ENCODE measurements around the gene KIF17. TPM values are rescaled to one million over a fixed set of nuclear protein-coding genes. Genes with fewer than 3 reads are reported as not detected.

Gene KIF17
- total and polyA plus RNA-seq, 2 of the 4 experiments (the other 2 are of a cell fraction), result 4.5 to 5.7 TPM

- BruUV-seq (replicated peaks), result no TSS peak
- Histone ChIP-seq H2BK120ac (ENCODE audit: low read depth, low read length) (no peak overlapping the region; the same call in 1 of the 2 replicates), H2AK9ac (replicated peaks; ENCODE audit: low read depth, low read length, poor library complexity) (peak overlapping the region; percentile 47), H2BK15ac (ENCODE audit: low read depth, low read length) (no peak overlapping the region), H3K14ac (replicated peaks; ENCODE audit: low read depth, low read length) (no peak overlapping the region), H4K8ac (ENCODE audit: low read depth in 2 of 2, low read length in 2 of 2) (no peak overlapping the region), H2BK20ac (ENCODE audit: low read depth, low read length) (no peak overlapping the region; the same call in 1 of the 2 replicates), H3K27me3 (ENCODE audit: control insufficient read depth, insufficient read depth, low read length) (no peaks in the 10 kb centered on the region), H3K23ac (ENCODE audit: low read depth, low read length) (no peak overlapping the region), H2BK5ac (ENCODE audit: low read depth, low read length, poor library complexity, severe bottlenecking) (no peak overlapping the region), H3K4me1 (ENCODE audit: control insufficient read depth, insufficient read depth, low read length) (peaks cover 12% of the 10 kb centered on the region), H3K9me1 (ENCODE audit: insufficient read depth, low read length) (peaks cover 5% of the 10 kb centered on the region; the same call in 1 of the 2 replicates), H3K4me3 (ENCODE audit: insufficient read depth, low read depth, low read length) (no peak overlapping the region), H3K4ac (ENCODE audit: low read depth, low read length) (peak overlapping the region; percentile 24; the same call in 1 of the 2 replicates), H3K9ac (ENCODE audit: low read depth, low read length) (no peak overlapping the region), H3K27ac (ENCODE audit: insufficient read depth, low read length) (no peak overlapping the region), H3K79me1 (ENCODE audit: low read depth in 1 of 2, low read length in 2 of 2) (peaks cover 0 to 25% of the 10 kb centered on the region in 2 experiments; a peak in 2 of 4 replicates), H3K18ac (ENCODE audit: low read depth, low read length) (no peak overlapping the region), H2AFZ (replicated peaks; ENCODE audit: low read length, poor library complexity) (no peak overlapping the region), H4K20me1 (ENCODE audit: insufficient read depth, low read length) (no peaks in the 10 kb centered on the region), H3K36me3 (ENCODE audit: control insufficient read depth, insufficient read depth, low read length) (no peaks in the 10 kb centered on the region), H4K91ac (ENCODE audit: insufficient read depth, low read depth, low read length) (no peak overlapping the region; the same call in 1 of the 2 replicates), H3K9me3 (ENCODE audit: control insufficient read depth, insufficient read depth, low read length) (no peaks in the 10 kb centered on the region), H2AK5ac (ENCODE audit: low read depth, low read length) (peak overlapping the region; percentile 97), H3K4me2 (ENCODE audit: low read depth, low read length) (no peak overlapping the region), H4K5ac (ENCODE audit: low read depth, low read length) (no peak overlapping the region), H3K56ac (ENCODE audit: extremely low read depth, insufficient read depth, low read length) (no peak overlapping the region)
- no peak for DNase-seq
- WGBS, 2 experiments (ENCODE audit: extremely low coverage in 2 of 2, insufficient read length in 1 of 2), result 44% methylated on average over 4 of the region's 19 CpGs; no CpG with 5 or more reads in 1 of the 2 experiments
- ChIA-PET POLR2A (ENCODE audit: unreplicated experiment) (interaction anchor here (0.5 to 0.6 kb wide), 2 partner anchors 56 to 215 kb away, joined by 3 to 4 read pairs; no protein-coding TSS in a partner anchor), CTCF (no interaction called here)
- in situ Hi-C loops (cut with MboI; ENCODE audit: low sequenced_read_pairs) (no loop called here), intact Hi-C loops (cut with micrococcal nuclease) (no loop called here), dilution Hi-C loops (cut with HindIII; ENCODE audit: low sequenced_read_pairs, unreplicated experiment) (no loop called here)
- TF ChIP-seq, protein P1, sequence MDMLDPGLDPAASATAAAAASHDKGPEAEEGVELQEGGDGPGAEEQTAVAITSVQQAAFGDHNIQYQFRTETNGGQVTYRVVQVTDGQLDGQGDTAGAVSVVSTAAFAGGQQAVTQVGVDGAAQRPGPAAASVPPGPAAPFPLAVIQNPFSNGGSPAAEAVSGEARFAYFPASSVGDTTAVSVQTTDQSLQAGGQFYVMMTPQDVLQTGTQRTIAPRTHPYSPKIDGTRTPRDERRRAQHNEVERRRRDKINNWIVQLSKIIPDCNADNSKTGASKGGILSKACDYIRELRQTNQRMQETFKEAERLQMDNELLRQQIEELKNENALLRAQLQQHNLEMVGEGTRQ (IDR thresholded peaks at IDR 0.05; ENCODE audit: low read depth, low read length), result no peak
- TF ChIP-seq BHLHE40 (IDR thresholded peaks at IDR 0.05; ENCODE audit: low read depth, low read length) (no peak), RAD21 (IDR thresholded peaks at IDR 0.05; ENCODE audit: low read length) (no peak), MXI1 (IDR thresholded peaks at IDR 0.05; ENCODE audit: borderline replicate concordance, low read depth, low read length) (no peak), ELK1 (IDR thresholded peaks at IDR 0.05; ENCODE audit: borderline replicate concordance, low read depth, low read length) (no peak), FOS (IDR thresholded peaks at IDR 0.05; ENCODE audit: low read depth, low read length) (no peak), RFX5 (IDR thresholded peaks at IDR 0.05; ENCODE audit: low read depth, low read length) (no peak), POLR2A (IDR thresholded peaks at IDR 0.05; ENCODE audit: low read depth, low read length) (no peak), MAZ (IDR thresholded peaks at IDR 0.05; ENCODE audit: borderline replicate concordance, low read depth, low read length) (no peak)
- TF ChIP-seq, protein P2, sequence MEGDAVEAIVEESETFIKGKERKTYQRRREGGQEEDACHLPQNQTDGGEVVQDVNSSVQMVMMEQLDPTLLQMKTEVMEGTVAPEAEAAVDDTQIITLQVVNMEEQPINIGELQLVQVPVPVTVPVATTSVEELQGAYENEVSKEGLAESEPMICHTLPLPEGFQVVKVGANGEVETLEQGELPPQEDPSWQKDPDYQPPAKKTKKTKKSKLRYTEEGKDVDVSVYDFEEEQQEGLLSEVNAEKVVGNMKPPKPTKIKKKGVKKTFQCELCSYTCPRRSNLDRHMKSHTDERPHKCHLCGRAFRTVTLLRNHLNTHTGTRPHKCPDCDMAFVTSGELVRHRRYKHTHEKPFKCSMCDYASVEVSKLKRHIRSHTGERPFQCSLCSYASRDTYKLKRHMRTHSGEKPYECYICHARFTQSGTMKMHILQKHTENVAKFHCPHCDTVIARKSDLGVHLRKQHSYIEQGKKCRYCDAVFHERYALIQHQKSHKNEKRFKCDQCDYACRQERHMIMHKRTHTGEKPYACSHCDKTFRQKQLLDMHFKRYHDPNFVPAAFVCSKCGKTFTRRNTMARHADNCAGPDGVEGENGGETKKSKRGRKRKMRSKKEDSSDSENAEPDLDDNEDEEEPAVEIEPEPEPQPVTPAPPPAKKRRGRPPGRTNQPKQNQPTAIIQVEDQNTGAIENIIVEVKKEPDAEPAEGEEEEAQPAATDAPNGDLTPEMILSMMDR (conservative IDR thresholded peaks at IDR 0.05; ENCODE audit: low read depth, low read length), result no peak
- no peak for ATAC-seq (ENCODE audit: low read depth)
Measured at GRCh38 chr1:20729990-20730689, 12.3 kb upstream of the KIF17 start.

Data from IMR-90 (cell line).